ENCODE results near the gene EPHB2.
A peak's percentile ranks its signal among the peaks of the same experiment; 100 is the strongest.

The EPHB2 gene

GRCh38 chr1:22920734-22921451 is 210.3 kb downstream of the EPHB2 start:
- TF ChIP-seq TEAD4 (IDR thresholded peaks at IDR 0.05) (no peak), TAF1 (IDR thresholded peaks at IDR 0.05; ENCODE audit: low read depth) (no peak), YY1 (IDR thresholded peaks at IDR 0.05; ENCODE audit: low read depth) (no peak), ZBTB7A (IDR thresholded peaks at IDR 0.05; ENCODE audit: low read depth) (no peak)

GRCh38 chr1:22921452-22922126 is 210.9 kb downstream of the EPHB2 start:
- no peak for TF ChIP-seq YY1 (IDR thresholded peaks at IDR 0.05; ENCODE audit: low read depth)
- TF ChIP-seq USF1 (IDR thresholded peaks at IDR 0.05): no peak

- TF ChIP-seq TAF1 (IDR thresholded peaks at IDR 0.05; ENCODE audit: low read depth): no peak
- TF ChIP-seq NFIC (IDR thresholded peaks at IDR 0.05): no peak
- TF ChIP-seq YY1 (IDR thresholded peaks at IDR 0.05; ENCODE audit: low read depth): no peak
- no peak for TF ChIP-seq TCF12 (IDR thresholded peaks at IDR 0.05; ENCODE audit: low read depth)
Observed at GRCh38 chr1:22922640-22923039, 212.0 kb downstream of the EPHB2 start.

GRCh38 chr1:22925111-22925510 is 214.5 kb downstream of the EPHB2 start:
- TF ChIP-seq USF1 (IDR thresholded peaks at IDR 0.05) (no peak), TEAD4 (IDR thresholded peaks at IDR 0.05) (no peak), CEBPB (IDR thresholded peaks at IDR 0.05) (no peak), TAF1 (IDR thresholded peaks at IDR 0.05; ENCODE audit: low read depth) (no peak), YY1 (IDR thresholded peaks at IDR 0.05; ENCODE audit: low read depth) (no peak), NFIC (IDR thresholded peaks at IDR 0.05) (no peak), EP300 (IDR thresholded peaks at IDR 0.05; ENCODE audit: borderline replicate concordance) (no peak), ZBTB7A (IDR thresholded peaks at IDR 0.05; ENCODE audit: low read depth) (no peak), CREB1 (IDR thresholded peaks at IDR 0.05; ENCODE audit: low read depth) (no peak), EGR1 (IDR thresholded peaks at IDR 0.05) (no peak), RAD21 (IDR thresholded peaks at IDR 0.05; ENCODE audit: low read depth) (no peak)

GRCh38 chr1:22930240-22930912 is 219.7 kb downstream of the EPHB2 start:
- TF ChIP-seq MAX (IDR thresholded peaks at IDR 0.05) (no peak), EP300 (IDR thresholded peaks at IDR 0.05; ENCODE audit: borderline replicate concordance) (no peak), ZBTB7A (IDR thresholded peaks at IDR 0.05; ENCODE audit: low read depth) (no peak), TEAD4 (IDR thresholded peaks at IDR 0.05) (no peak), YY1 (IDR thresholded peaks at IDR 0.05; ENCODE audit: low read depth) (0 out of 2 replicates have a peak, but pooled peaks have one; percentile 13), REST (IDR thresholded peaks at IDR 0.05; ENCODE audit: low read depth) (no peak), RAD21 (IDR thresholded peaks at IDR 0.05; ENCODE audit: low read depth) (peak; percentile 92), TAF1 (IDR thresholded peaks at IDR 0.05; ENCODE audit: low read depth) (no peak), CEBPB (IDR thresholded peaks at IDR 0.05) (no peak), USF1 (IDR thresholded peaks at IDR 0.05) (no peak), EGR1 (IDR thresholded peaks at IDR 0.05) (no peak)

GRCh38 chr1:22932803-22933470 is 222.3 kb downstream of the EPHB2 start:
- no peak for TF ChIP-seq FOXM1 (IDR thresholded peaks at IDR 0.05; ENCODE audit: borderline replicate concordance, low read depth)
- no peak for TF ChIP-seq CREB1 (IDR thresholded peaks at IDR 0.05; ENCODE audit: low read depth)
- TF ChIP-seq MAX (IDR thresholded peaks at IDR 0.05): no peak
- TF ChIP-seq ZBTB7A (IDR thresholded peaks at IDR 0.05; ENCODE audit: low read depth): no peak
- TF ChIP-seq REST (IDR thresholded peaks at IDR 0.05; ENCODE audit: low read depth): no peak
- no peak for TF ChIP-seq TCF12 (IDR thresholded peaks at IDR 0.05; ENCODE audit: low read depth)
- TF ChIP-seq NFIC (IDR thresholded peaks at IDR 0.05): no peak
- no peak for TF ChIP-seq EP300 (IDR thresholded peaks at IDR 0.05; ENCODE audit: borderline replicate concordance)
- TF ChIP-seq CEBPB (IDR thresholded peaks at IDR 0.05): no peak
- TF ChIP-seq YY1 (IDR thresholded peaks at IDR 0.05; ENCODE audit: low read depth): no peak
- no peak for TF ChIP-seq USF1 (IDR thresholded peaks at IDR 0.05)
- no peak for TF ChIP-seq TAF1 (IDR thresholded peaks at IDR 0.05; ENCODE audit: low read depth)

Measured in Ishikawa (cell line).